Cardiac fibroblast (primary cell): ENCODE data around the gene GOLPH3.
A peak's percentile ranks its signal among the peaks of the same experiment; 100 is the strongest.

ENCODE experiments used
- DNase-seq, 2 donors: peaks; one replicate each; pipeline versions ENCODE4 v3.0.0 to v3.0.0-alpha.2; 2010; ENCODE audit warnings: low read depth in 2 of 2
- H3K4me3 ChIP-seq, 2 donors: replicated peaks in 1 of 2; 1 replicate in 1 of 2; 2 replicates in 1 of 2; pipeline ENCODE4 v1.5.1; 2011; ENCODE audit warnings: low read depth in 2 of 2, low read length in 2 of 2, mild to moderate bottlenecking in 2 of 2, moderate library complexity in 1 of 2
- CTCF ChIP-seq: IDR thresholded peaks from one replicate; pipeline ENCODE4 v1.5.1; 2011; ENCODE audit warnings: low read depth, mild to moderate bottlenecking, low read length, inconsistent platforms

Gene GOLPH3

GRCh38 chr5:32150366-32150765 is 23.8 kb downstream of the GOLPH3 start:
- no peak for DNase-seq
- TF ChIP-seq CTCF: no peak
- no peak overlapping the region for H3K4me3 ChIP-seq

GRCh38 chr5:32147959-32148358 is 26.2 kb downstream of the GOLPH3 start:
- no peak overlapping the region for H3K4me3 ChIP-seq
- TF ChIP-seq CTCF: no peak
- DNase-seq: no peak

- no peak for TF ChIP-seq CTCF
Measured at GRCh38 chr5:32147236-32147635, 26.9 kb downstream of the GOLPH3 start.

GRCh38 chr5:32145378-32145777 is 28.7 kb downstream of the GOLPH3 start:
- TF ChIP-seq CTCF: no peak
- DNase-seq: no peak
- H3K4me3 ChIP-seq: no peak overlapping the region

More at GRCh38 chr5:32147236-32147635, 26.9 kb downstream of the GOLPH3 start:
- no peak overlapping the region for H3K4me3 ChIP-seq
- peak; percentile 49 to 60 for DNase-seq

- TF ChIP-seq CTCF: no peak
- no peak overlapping the region for H3K4me3 ChIP-seq
- DNase-seq: no peak
Measured at GRCh38 chr5:32144378-32145207, 29.5 kb downstream of the GOLPH3 start.

- TF ChIP-seq CTCF: no peak
- DNase-seq: no peak
- H3K4me3 ChIP-seq: no peak overlapping the region
Measured at GRCh38 chr5:32143617-32144377, 30.3 kb downstream of the GOLPH3 start.
